ENCODE measurements around the gene PTBP1.
A peak's percentile ranks its signal among the peaks of the same experiment; 100 is the strongest.
"Not testable (repeated sequence)": the region's sequence is repeated elsewhere in the genome, so short reads cannot be mapped to it uniquely, and the experiment has no call there.

Gene PTBP1

GRCh38 chr19:831407-832369, 34.4 kb downstream of the PTBP1 start:
- DNase-seq (ENCODE audit: low read depth): peak; percentile 30
- no peak for TF ChIP-seq CTCF (IDR thresholded peaks at IDR 0.05; ENCODE audit: low read depth, low read length)
- no peak for TF ChIP-seq MAX (IDR thresholded peaks at IDR 0.05; ENCODE audit: low read depth, low read length)
- no peak for TF ChIP-seq POLR2A (IDR thresholded peaks at IDR 0.05; ENCODE audit: extremely low read depth, insufficient read length)
- no peak for TF ChIP-seq MYC (IDR thresholded peaks at IDR 0.05; ENCODE audit: low read depth, low read length)
- H3K4me3 ChIP-seq (ENCODE audit: low read depth, low read length): no peak overlapping the region

- no peak for DNase-seq (ENCODE audit: low read depth)
- TF ChIP-seq MAX (IDR thresholded peaks at IDR 0.05; ENCODE audit: low read depth, low read length): no peak
- no peak for TF ChIP-seq POLR2A (IDR thresholded peaks at IDR 0.05; ENCODE audit: extremely low read depth, insufficient read length)
- no peak for TF ChIP-seq MYC (IDR thresholded peaks at IDR 0.05; ENCODE audit: low read depth, low read length)
- TF ChIP-seq CTCF (IDR thresholded peaks at IDR 0.05; ENCODE audit: low read depth, low read length): no peak
Observed at GRCh38 chr19:834216-834615, 37.0 kb downstream of the PTBP1 start.

GRCh38 chr19:835210-835810, 38.1 kb downstream of the PTBP1 start:
- DNase-seq (ENCODE audit: low read depth): no peak
- no peak for TF ChIP-seq MAX (IDR thresholded peaks at IDR 0.05; ENCODE audit: low read depth, low read length)
- no peak for TF ChIP-seq POLR2A (IDR thresholded peaks at IDR 0.05; ENCODE audit: extremely low read depth, insufficient read length)
- TF ChIP-seq MYC (IDR thresholded peaks at IDR 0.05; ENCODE audit: low read depth, low read length): no peak
- no peak overlapping the region for H3K4me3 ChIP-seq (ENCODE audit: low read depth, low read length)

More at GRCh38 chr19:834216-834615, 37.0 kb downstream of the PTBP1 start:
- H3K4me3 ChIP-seq (ENCODE audit: low read depth, low read length): no peak overlapping the region

GRCh38 chr19:840519-841206, 43.4 kb downstream of the PTBP1 start, which contains the start of gene PRTN3:
Gene PRTN3 (plus strand): TSS chr19:840999. CDS start chr19:841009, 10 bp downstream.
- H3K4me3 ChIP-seq (ENCODE audit: low read depth, low read length): peak within 1 kb of the TSS; percentile 80
- TF ChIP-seq MYC (IDR thresholded peaks at IDR 0.05; ENCODE audit: low read depth, low read length) (peak; percentile 51; the same call in 1 of the 2 replicates), CTCF (IDR thresholded peaks at IDR 0.05; ENCODE audit: low read depth, low read length) (no peak), MAX (IDR thresholded peaks at IDR 0.05; ENCODE audit: low read depth, low read length) (peak; percentile 65)
- peak; percentile 85 for DNase-seq (ENCODE audit: low read depth)

GRCh38 chr19:842802-843179, 45.5 kb downstream of the PTBP1 start:
- not testable (repeated sequence) for DNase-seq (ENCODE audit: low read depth)
- H3K4me3 ChIP-seq (ENCODE audit: low read depth, low read length): peak overlapping the region; percentile 80

- no peak for TF ChIP-seq MYC (IDR thresholded peaks at IDR 0.05; ENCODE audit: low read depth, low read length)
- no peak for TF ChIP-seq CTCF (IDR thresholded peaks at IDR 0.05; ENCODE audit: low read depth, low read length)
- TF ChIP-seq MAX (IDR thresholded peaks at IDR 0.05; ENCODE audit: low read depth, low read length): no peak
- TF ChIP-seq POLR2A (IDR thresholded peaks at IDR 0.05; ENCODE audit: extremely low read depth, insufficient read length): no peak
- H3K4me3 ChIP-seq (ENCODE audit: low read depth, low read length): peak overlapping the region; percentile 80
Observed at GRCh38 chr19:843180-843835, 46.1 kb downstream of the PTBP1 start.

More at GRCh38 chr19:843180-843835, 46.1 kb downstream of the PTBP1 start:
- DNase-seq (ENCODE audit: low read depth): peak; percentile 66
